ENCODE results near the gene CD38.

CD38 gene

GRCh38 chr4:15893962-15894361 is 115.8 kb downstream of the CD38 start:
- Histone ChIP-seq H3K27me3 (replicated peaks) (no peaks in the 10 kb centered on the region), H3K27ac (peak overlapping the region; percentile 70), H3K36me3 (replicated peaks) (no peaks in the 10 kb centered on the region), H3K4me3 (ENCODE audit: low read depth, low read length) (no peak overlapping the region)
- in situ Hi-C loops (cut with HindIII; ENCODE audit: low pct_ligation_motif_present, low sequenced_read_pairs): no loop called here
- TF ChIP-seq CTCF (IDR thresholded peaks at IDR 0.05; ENCODE audit: low read depth, low read length, missing control alignments): no peak
- peak; percentile 98 for DNase-seq

DNA sequence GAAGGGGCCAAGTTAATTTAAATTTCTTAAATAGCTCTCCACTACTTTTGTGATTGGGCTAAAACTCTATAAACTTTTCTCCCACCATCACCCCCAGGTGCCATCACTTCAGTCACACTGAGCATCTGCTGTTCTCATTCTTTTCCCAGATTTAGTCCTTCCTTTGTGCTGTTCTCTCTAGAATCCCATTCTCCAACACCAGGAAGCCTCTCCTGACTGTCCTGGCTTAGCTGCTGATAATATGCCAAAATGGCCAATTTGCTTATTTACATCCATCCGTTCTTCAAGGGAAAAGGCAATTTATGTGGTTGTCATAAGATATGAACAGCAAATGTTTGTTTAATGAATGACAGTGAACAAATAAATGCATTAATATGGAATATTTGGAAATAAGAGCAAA is 116.3 kb downstream of the CD38 start:
- no peak for DNase-seq
- no peaks in the 10 kb centered on the region for H3K36me3 ChIP-seq (replicated peaks)
- in situ Hi-C loops (cut with HindIII; ENCODE audit: low pct_ligation_motif_present, low sequenced_read_pairs): no loop called here

DNA sequence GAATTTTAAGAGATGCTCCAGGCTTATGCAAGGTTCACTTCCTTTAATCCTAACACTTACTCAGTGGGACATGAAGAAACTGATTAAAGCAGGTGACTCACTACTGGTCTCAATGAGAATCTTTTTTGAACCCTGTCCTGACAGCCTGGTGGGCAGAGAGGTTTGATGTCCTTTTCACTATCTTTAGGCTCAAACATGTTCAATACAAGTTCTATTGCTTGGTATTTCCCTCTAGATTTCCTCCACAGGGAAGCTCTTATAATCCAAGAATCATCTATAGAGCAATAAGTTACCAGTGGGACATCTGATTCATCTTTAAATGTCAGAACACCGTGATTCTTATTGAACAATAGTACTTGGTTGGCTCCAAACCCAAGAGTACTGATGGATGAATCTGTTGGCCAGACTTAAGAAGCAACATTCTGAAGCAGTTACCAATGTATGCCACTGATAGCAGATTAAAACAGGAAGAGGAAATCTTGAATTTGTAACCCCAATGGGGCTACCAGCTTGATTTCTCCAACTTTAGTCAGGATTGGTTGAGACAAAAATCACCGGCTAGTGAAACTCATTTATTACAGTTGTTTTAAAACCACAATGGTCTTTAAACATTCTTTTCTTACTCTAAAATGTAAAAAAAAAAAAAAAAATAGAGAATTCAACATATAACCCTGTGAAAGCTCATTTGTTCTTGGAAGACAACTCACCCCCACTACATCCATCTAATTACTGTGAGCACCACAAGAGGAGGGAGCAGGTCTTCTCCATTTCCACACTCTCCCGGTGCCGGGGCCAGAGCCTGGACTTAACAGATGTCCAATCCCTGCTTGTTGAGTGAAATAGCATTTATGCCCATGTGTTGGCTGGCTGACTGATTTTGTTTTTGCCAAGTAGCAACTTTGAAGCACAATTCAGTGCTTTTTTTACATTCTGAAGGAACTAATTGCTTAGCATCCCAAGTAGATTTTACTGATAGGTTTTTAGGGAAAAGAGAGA is 117.1 kb downstream of the CD38 start:
- no peaks in the 10 kb centered on the region for H3K36me3 ChIP-seq (replicated peaks)
- DNase-seq: no peak
- in situ Hi-C loops (cut with HindIII; ENCODE audit: low pct_ligation_motif_present, low sequenced_read_pairs): no loop called here
- peak overlapping the region; percentile 70 for H3K27ac ChIP-seq
- H3K4me3 ChIP-seq (ENCODE audit: low read depth, low read length): no peak overlapping the region
- TF ChIP-seq CTCF (IDR thresholded peaks at IDR 0.05; ENCODE audit: low read depth, low read length, missing control alignments): no peak
- no peaks in the 10 kb centered on the region for H3K27me3 ChIP-seq (replicated peaks)

More for the DNA sequence above, 116.3 kb downstream of the CD38 start:
- Histone ChIP-seq H3K27ac (peak overlapping the region; percentile 70), H3K4me3 (ENCODE audit: low read depth, low read length) (no peak overlapping the region), H3K27me3 (replicated peaks) (no peaks in the 10 kb centered on the region)
- no peak for TF ChIP-seq CTCF (IDR thresholded peaks at IDR 0.05; ENCODE audit: low read depth, low read length, missing control alignments)

DNA sequence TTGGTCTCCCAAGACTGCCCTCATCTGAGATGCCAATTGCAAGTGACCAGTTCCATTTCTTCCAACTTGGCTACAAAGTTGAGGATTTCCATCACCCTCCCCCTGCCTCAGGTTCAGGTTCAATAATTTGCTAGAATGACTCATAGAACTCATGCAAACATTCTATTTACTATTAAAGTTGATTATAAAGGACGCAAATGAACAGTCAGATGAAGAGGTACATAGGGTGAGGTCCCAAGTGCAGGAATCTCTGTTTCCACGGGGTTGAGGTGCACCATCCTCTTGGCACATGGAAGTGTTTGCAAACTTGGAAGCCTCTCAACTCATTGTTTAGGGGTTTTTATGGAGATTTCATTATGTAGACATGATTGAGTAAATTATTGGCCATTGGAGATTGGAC is 119.4 kb downstream of the CD38 start:
- Histone ChIP-seq H3K27me3 (replicated peaks) (no peaks in the 10 kb centered on the region), H3K27ac (no peak overlapping the region), H3K4me3 (ENCODE audit: low read depth, low read length) (no peak overlapping the region), H3K36me3 (replicated peaks) (no peaks in the 10 kb centered on the region)
- in situ Hi-C loops (cut with HindIII; ENCODE audit: low pct_ligation_motif_present, low sequenced_read_pairs): no loop called here
- no peak for TF ChIP-seq CTCF (IDR thresholded peaks at IDR 0.05; ENCODE audit: low read depth, low read length, missing control alignments)
- DNase-seq: no peak

GRCh38 chr4:15898902-15899301 is 120.8 kb downstream of the CD38 start:
- in situ Hi-C loops (cut with HindIII; ENCODE audit: low pct_ligation_motif_present, low sequenced_read_pairs): no loop called here
- DNase-seq: no peak
- H3K4me3 ChIP-seq (ENCODE audit: low read depth, low read length): no peak overlapping the region
- H3K27me3 ChIP-seq (replicated peaks): no peaks in the 10 kb centered on the region
- no peak overlapping the region for H3K27ac ChIP-seq
- no peak for TF ChIP-seq CTCF (IDR thresholded peaks at IDR 0.05; ENCODE audit: low read depth, low read length, missing control alignments)
- H3K36me3 ChIP-seq (replicated peaks): no peaks in the 10 kb centered on the region

Data from brain microvascular endothelial cell (primary cell).